Measurements from ENCODE around the gene CIDEB. TPM values are rescaled to one million over a fixed set of nuclear protein-coding genes. Genes with fewer than 3 reads are reported as not detected.

Gene CIDEB
- total RNA-seq, 1 experiment from 2014 or later = not detected

DNA sequence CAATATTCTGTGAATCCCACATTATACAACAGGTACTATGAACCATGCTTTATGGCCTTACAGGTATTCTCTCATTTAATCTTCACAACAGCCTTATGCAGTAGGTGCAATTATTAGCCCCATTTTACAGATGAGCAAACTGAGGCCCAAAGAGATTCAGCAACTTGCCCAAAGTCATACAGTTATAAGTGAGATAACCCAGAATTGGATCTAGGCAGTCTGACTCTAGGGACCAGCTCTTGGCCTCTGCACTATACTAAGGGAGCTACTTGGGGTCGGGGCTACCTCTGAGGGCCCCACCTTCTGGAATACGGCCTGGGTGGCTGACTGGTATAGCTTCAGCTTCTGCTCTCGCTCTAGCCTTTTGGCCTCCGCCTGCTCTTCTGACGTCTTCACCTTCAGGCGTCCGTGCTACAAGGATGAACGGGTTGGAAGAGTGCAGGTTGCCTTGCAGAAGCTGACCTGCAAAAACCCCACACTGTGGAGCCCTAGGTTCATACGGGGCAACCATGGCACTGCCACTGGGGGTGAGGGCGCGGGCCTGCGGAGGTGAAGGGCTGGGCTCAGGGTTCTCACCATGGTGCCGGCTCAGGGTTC lies 37.1 kb downstream of the CIDEB start:
- Histone ChIP-seq H3K4me3 (peak overlapping the region; percentile 90), H3K36me3 (no peaks in the 10 kb centered on the region), H3K27me3 (no peaks in the 10 kb centered on the region), H3K9me3 (no peaks in the 10 kb centered on the region)
- no peak for DNase-seq

- no peak overlapping the region for H3K4me3 ChIP-seq
Observed at GRCh38 chr14:24269910-24270536, 37.8 kb downstream of the CIDEB start.

DNA sequence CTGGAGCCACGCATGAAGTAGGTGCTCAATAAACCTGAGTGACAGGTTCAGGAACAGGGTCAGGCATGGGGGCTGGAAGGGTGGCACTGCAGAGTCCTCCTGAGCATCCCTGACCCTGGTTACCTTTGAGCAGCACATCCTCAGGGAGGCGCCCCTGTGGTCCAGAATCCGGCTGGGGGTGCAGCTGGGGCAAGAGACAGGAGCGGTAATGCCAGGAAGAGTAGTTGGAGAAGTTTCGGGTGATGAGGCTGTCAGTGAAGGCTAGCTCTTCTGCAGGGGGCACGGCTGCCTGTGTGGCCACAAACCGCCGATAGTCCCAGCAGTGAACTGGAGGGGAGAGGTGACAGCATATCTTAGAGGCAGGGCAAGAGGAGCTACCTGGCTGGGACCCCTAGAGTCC lies 38.4 kb downstream of the CIDEB start:
- no peaks in the 10 kb centered on the region for H3K9me3 ChIP-seq
- no peaks in the 10 kb centered on the region for H3K27me3 ChIP-seq
- H3K36me3 ChIP-seq = no peaks in the 10 kb centered on the region
- H3K4me3 ChIP-seq = no peak overlapping the region
- no peak for DNase-seq

More at GRCh38 chr14:24269910-24270536, 37.8 kb downstream of the CIDEB start:
- Histone ChIP-seq H3K27me3 (no peaks in the 10 kb centered on the region), H3K36me3 (no peaks in the 10 kb centered on the region), H3K9me3 (no peaks in the 10 kb centered on the region)
- DNase-seq = no peak

GRCh38 chr14:24268225-24268624 lies 39.6 kb downstream of the CIDEB start:
- no peaks in the 10 kb centered on the region for H3K27me3 ChIP-seq
- DNase-seq = no peak
- no peaks in the 10 kb centered on the region for H3K9me3 ChIP-seq
- no peaks in the 10 kb centered on the region for H3K36me3 ChIP-seq
- H3K4me3 ChIP-seq = no peak overlapping the region

DNA sequence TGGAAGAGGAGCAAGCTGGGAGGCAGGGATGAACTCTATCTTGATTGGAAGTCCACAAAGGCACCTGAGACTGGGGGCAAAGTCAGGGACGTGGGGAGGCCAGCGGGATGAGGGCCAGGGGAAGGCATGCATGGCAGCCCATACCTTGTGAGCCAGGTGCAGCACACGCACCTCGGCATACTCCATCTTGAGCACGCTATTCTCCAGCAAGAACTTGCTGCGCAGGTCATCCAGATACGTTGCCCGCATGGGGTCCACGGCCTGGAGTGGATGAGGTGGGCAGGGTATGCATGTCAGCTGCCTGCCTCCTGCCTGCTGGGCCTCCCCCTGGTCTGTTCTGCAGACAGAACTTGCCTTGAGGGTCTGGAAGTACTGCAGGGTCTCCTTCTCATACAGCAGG lies 40.3 kb downstream of the CIDEB start:
- no peaks in the 10 kb centered on the region for H3K9me3 ChIP-seq
- H3K36me3 ChIP-seq = no peaks in the 10 kb centered on the region
- H3K4me3 ChIP-seq = no peak overlapping the region
- no peak for DNase-seq
- H3K27me3 ChIP-seq = no peaks in the 10 kb centered on the region

- H3K4me3 ChIP-seq = no peak overlapping the region
- no peak for DNase-seq
- no peaks in the 10 kb centered on the region for H3K9me3 ChIP-seq
- H3K27me3 ChIP-seq = no peaks in the 10 kb centered on the region
- no peaks in the 10 kb centered on the region for H3K36me3 ChIP-seq
Observed at GRCh38 chr14:24266344-24267244, 41.2 kb downstream of the CIDEB start.

GRCh38 chr14:24264298-24264697 lies 43.5 kb downstream of the CIDEB start:
- Histone ChIP-seq H3K4me3 (no peak overlapping the region), H3K27me3 (no peaks in the 10 kb centered on the region), H3K36me3 (no peaks in the 10 kb centered on the region), H3K9me3 (no peaks in the 10 kb centered on the region)
- DNase-seq = no peak

DNA sequence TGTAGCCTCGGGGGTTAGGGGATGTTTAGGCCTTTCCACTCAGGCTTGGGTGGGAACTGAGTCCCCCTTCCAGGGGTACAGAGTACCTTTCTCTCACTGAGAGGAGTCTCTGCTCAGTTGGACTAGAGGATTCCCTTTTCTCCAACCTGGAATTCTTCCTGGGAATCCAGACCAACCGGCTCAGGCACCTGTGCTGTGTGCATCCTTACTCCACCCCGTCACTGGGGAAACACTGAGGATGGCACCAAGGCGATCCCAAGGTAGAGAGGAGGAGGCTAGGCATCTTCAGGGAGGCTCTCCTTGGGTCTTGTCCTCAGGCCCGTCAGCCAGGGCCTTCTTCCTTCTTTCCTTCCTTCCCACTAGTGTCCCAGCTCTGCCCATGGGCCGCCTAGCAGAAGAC lies 43.9 kb downstream of the CIDEB start:
- no peaks in the 10 kb centered on the region for H3K27me3 ChIP-seq
- no peak for DNase-seq
- H3K36me3 ChIP-seq = no peaks in the 10 kb centered on the region
- H3K9me3 ChIP-seq = no peaks in the 10 kb centered on the region
- H3K4me3 ChIP-seq = no peak overlapping the region

- no peak for DNase-seq
- Histone ChIP-seq H3K4me3 (no peak within 1 kb of the TSS), H3K27me3 (no peaks in the 10 kb centered on the region), H3K9me3 (no peaks in the 10 kb centered on the region), H3K36me3 (no peaks in the 10 kb centered on the region)
Observed at GRCh38 chr14:24262821-24263733, 44.7 kb downstream of the CIDEB start, which contains the start of gene TGM1. Gene TGM1 (minus strand): TSS chr14:24263177. CDS start chr14:24262352, 825 bp downstream.

- no peaks in the 10 kb centered on the region for H3K9me3 ChIP-seq
- no peaks in the 10 kb centered on the region for H3K36me3 ChIP-seq
- DNase-seq = no peak
- H3K27me3 ChIP-seq = no peaks in the 10 kb centered on the region
- H3K4me3 ChIP-seq = no peak overlapping the region
Observed at GRCh38 chr14:24261969-24262327, 45.8 kb downstream of the CIDEB start.

DNA sequence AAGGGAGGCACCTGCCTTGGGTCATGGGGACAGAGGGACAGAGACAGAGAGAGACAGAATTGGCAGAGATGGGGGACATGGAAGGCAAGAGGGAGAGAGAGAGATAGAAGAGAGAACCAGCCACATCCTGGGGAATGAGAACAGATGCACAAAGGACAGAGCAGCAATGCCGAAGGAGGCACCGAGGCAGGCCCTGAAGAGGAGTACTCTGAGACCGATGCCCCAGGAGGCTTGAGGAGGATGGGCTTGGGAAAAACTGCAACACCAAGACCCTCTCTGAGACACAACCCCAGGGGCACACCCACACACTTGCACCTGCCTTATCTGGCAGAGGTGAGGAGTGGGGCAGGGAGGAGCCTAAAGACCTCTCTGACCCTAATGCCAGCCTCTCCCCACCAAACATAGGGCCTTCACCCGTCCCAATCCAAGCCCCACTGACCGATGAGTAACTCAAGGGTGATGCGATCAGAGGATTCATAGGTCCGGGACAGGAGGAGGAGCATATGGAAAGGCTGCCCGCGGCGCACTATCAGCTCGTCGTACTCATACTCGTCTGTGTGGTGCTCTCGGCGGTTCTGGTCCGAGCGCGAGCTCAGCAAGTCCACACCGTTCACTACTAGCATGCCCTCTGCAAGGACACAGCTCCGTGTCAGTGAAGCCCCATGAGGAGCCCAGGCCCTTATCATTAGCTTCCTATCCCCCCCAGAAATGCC lies 46.4 kb downstream of the CIDEB start:
- no peak overlapping the region for H3K4me3 ChIP-seq
- H3K9me3 ChIP-seq = no peaks in the 10 kb centered on the region
- no peaks in the 10 kb centered on the region for H3K36me3 ChIP-seq
- H3K27me3 ChIP-seq = no peaks in the 10 kb centered on the region
- DNase-seq = no peak

DNA sequence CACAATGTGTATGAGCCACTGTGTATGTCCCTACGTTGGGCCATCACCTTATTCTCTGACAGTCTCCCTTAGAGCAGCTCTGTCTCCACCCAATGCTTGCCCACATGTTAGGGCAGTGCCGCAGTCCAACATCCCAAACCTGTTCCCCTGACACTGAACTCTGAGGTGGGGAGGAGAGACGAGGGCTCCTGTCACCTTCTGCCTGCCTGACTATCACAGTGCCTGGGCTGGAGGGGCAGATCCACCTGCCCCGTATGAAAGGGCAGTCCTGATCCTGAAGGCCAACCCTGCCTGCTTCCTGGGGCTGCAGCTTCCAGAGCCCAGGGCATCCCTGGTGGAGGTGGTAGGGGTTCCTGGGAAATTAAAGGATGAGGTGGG lies 47.0 kb downstream of the CIDEB start:
- no peaks in the 10 kb centered on the region for H3K9me3 ChIP-seq
- H3K27me3 ChIP-seq = no peaks in the 10 kb centered on the region
- no peaks in the 10 kb centered on the region for H3K36me3 ChIP-seq
- H3K4me3 ChIP-seq = no peak overlapping the region
- DNase-seq = no peak

DNA sequence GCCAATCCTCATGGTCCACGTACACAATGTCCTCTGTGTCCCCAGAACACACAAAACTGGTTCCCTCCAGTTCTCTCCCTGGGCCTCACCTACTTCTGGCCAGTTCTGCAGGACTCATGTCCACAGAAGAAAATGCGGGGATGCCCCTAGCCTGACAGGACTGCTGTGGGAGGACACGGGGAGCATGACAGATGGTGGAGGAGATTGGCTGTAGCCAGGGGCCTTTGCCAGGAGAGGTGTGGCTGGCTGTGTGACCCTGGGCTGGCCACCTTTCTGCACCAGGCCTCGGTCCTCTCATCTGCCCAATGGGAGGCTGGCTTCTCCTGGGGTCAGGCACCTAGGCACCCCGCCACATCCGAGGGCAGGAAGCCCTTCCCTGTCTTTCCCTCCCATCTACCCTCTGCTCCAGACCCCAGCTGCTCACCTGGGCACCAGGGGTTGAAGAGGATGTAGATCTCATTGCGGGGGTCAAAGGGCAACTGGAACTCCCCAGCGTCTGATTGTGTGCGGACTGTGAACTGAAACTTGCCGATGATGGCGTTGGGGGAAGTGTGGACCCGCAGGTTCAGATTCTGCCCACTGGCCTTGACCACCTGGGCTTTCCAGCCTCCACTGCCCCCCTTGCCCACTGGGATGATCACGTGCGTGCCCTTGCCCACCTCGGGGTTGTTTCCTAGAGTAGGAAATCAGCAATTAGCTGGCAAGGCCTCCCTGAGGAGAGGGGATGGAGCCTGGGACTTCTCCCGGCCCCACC lies 47.6 kb downstream of the CIDEB start:
- DNase-seq = no peak
- no peaks in the 10 kb centered on the region for H3K36me3 ChIP-seq
- no peak overlapping the region for H3K4me3 ChIP-seq
- no peaks in the 10 kb centered on the region for H3K27me3 ChIP-seq
- no peaks in the 10 kb centered on the region for H3K9me3 ChIP-seq

- no peak overlapping the region for H3K4me3 ChIP-seq
- H3K27me3 ChIP-seq = no peaks in the 10 kb centered on the region
- H3K36me3 ChIP-seq = no peaks in the 10 kb centered on the region
- peak; percentile 59 for DNase-seq
- no peaks in the 10 kb centered on the region for H3K9me3 ChIP-seq
Observed at GRCh38 chr14:24259282-24260025, 48.3 kb downstream of the CIDEB start.

All from MG63 (cell line).